Inferior parietal cortex (tissue), 1 donor: ENCODE measurements around the gene TAF6.
"Not testable (repeated sequence)": the region's sequence is repeated elsewhere in the genome, so short reads cannot be mapped to it uniquely, and the experiment has no call there.

Experiments used
- DNase-seq: peaks from one replicate; pipeline ENCODE4 v3.0.0-alpha.2; 2016; ENCODE audit errors: extremely low spot score

TAF6 gene

GRCh38 chr7:100152937-100153666 lies 33.9 kb upstream of the TAF6 start:
- no peak for DNase-seq

- DNase-seq: no peak
These were observed 33.2 kb upstream of the TAF6 start for GRCh38 chr7:100152404-100152803.

GRCh38 chr7:100148559-100149328 lies 29.6 kb upstream of the TAF6 start, which contains the start of gene LAMTOR4:
LAMTOR4 (plus strand) TSS chr7:100148918; CDS start chr7:100148973, 55 bp downstream.
- peak; percentile 99 for DNase-seq

GRCh38 chr7:100148225-100148558 lies 29.0 kb upstream of the TAF6 start:
- DNase-seq: no peak

GRCh38 chr7:100147278-100147677 lies 28.1 kb upstream of the TAF6 start:
- DNase-seq: no peak

- DNase-seq: not testable (repeated sequence)
These were observed 27.2 kb upstream of the TAF6 start for GRCh38 chr7:100146350-100146749.

- DNase-seq: no peak
These were observed 23.3 kb upstream of the TAF6 start for GRCh38 chr7:100142461-100142860.

GRCh38 chr7:100141555-100141949 lies 22.4 kb upstream of the TAF6 start:
- no peak for DNase-seq

- no peak for DNase-seq
These were observed 18.9 kb upstream of the TAF6 start for GRCh38 chr7:100137851-100138760.

GRCh38 chr7:100132697-100133151 lies 13.6 kb upstream of the TAF6 start:
- peak; percentile 52 for DNase-seq

- DNase-seq: no peak
These were observed 13.0 kb upstream of the TAF6 start for GRCh38 chr7:100132126-100132525.

GRCh38 chr7:100130608-100131453 lies 11.7 kb upstream of the TAF6 start:
- DNase-seq: peak; percentile 77

GRCh38 chr7:100130220-100130607 lies 11.1 kb upstream of the TAF6 start:
- not testable (repeated sequence) for DNase-seq

- DNase-seq: no peak
These were observed 9.4 kb upstream of the TAF6 start for GRCh38 chr7:100128637-100128963.

GRCh38 chr7:100127866-100128636 lies 8.9 kb upstream of the TAF6 start:
- DNase-seq: no peak

- peak; percentile 94 for DNase-seq
These were observed 8.0 kb upstream of the TAF6 start, which contains the start of gene MBLAC1 for GRCh38 chr7:100126931-100127865. MBLAC1 (plus strand) TSS chr7:100126967; CDS start chr7:100127396, 429 bp downstream.

GRCh38 chr7:100126239-100126930 lies 7.2 kb upstream of the TAF6 start:
- DNase-seq: no peak
